Choroid plexus epithelial cell (primary cell): ENCODE data around the gene FBXO34.

Experiments used
- DNase-seq: peaks from one replicate; pipeline ENCODE4 v3.0.0-alpha.2; 2010; ENCODE audit warnings: low read depth
- H3K4me3 ChIP-seq: 2 replicates; pipeline ENCODE4 v1.5.1; 2011; ENCODE audit warnings: low read depth, mild to moderate bottlenecking, control low read depth, low read length, moderate library complexity
- CTCF ChIP-seq: conservative IDR thresholded peaks from 2 replicates; pipeline ENCODE4 v1.5.1; 2011; ENCODE audit warnings: low read depth, mild to moderate bottlenecking, control low read depth, inconsistent platforms, low read length, moderate library complexity

FBXO34 gene

GRCh38 chr14:55267820-55268219 is 3.4 kb upstream of the FBXO34 start:
- peak; percentile 55 for DNase-seq
- no peak overlapping the region for H3K4me3 ChIP-seq
- no peak for TF ChIP-seq CTCF

- H3K4me3 ChIP-seq = peak overlapping the region; percentile 100
- no peak for TF ChIP-seq CTCF
- peak; percentile 71 for DNase-seq
Observed at GRCh38 chr14:55271572-55272298, 514 bp downstream of the FBXO34 start.

- peak; percentile 31 for DNase-seq
- peak overlapping the region; percentile 100 for H3K4me3 ChIP-seq
- TF ChIP-seq CTCF = no peak
Observed at GRCh38 chr14:55272387-55272786, 1.2 kb downstream of the FBXO34 start.

- no peak for DNase-seq
- TF ChIP-seq CTCF = no peak
- H3K4me3 ChIP-seq = no peak overlapping the region
Observed at GRCh38 chr14:55272922-55273321, 1.7 kb downstream of the FBXO34 start.

GRCh38 chr14:55274146-55274545 is 2.9 kb downstream of the FBXO34 start:
- H3K4me3 ChIP-seq = no peak overlapping the region
- no peak for TF ChIP-seq CTCF
- no peak for DNase-seq

- no peak for TF ChIP-seq CTCF
- peak; percentile 70 for DNase-seq
- no peak overlapping the region for H3K4me3 ChIP-seq
Observed at GRCh38 chr14:55274751-55275150, 3.5 kb downstream of the FBXO34 start.

- H3K4me3 ChIP-seq = no peak overlapping the region
- TF ChIP-seq CTCF = no peak
- DNase-seq = no peak
Observed at GRCh38 chr14:55276736-55277135, 5.5 kb downstream of the FBXO34 start.
